Neural cell (in vitro differentiated cells): ENCODE measurements around the gene RGL3. TPM values are rescaled to one million over a fixed set of nuclear protein-coding genes. Genes with fewer than 3 reads are reported as not detected.

ENCODE experiments used
- H2AFZ ChIP-seq: fragments of 200-600, 300-800 bp; sonication (generic), shearing (Covaris generic); 2 replicates; pipeline ENCODE4 v1.6.0; 2014; ENCODE audit warnings: low read depth, mild to moderate bottlenecking, antibody characterized with exemption, low read length, moderate library complexity
- H3F3A ChIP-seq: fragments of 200-600 bp; shearing (Covaris generic); 2 replicates; pipeline ENCODE4 v1.6.1; 2016; ENCODE audit warnings: mild to moderate bottlenecking, moderate library complexity, mixed read lengths, antibody characterized with exemption, low read length; ENCODE audit not compliant: insufficient read depth, poor library complexity, severe bottlenecking
- H3K27ac ChIP-seq: fragments of 200-600, 300-800 bp; sonication (generic), shearing (Covaris generic); 2 replicates; pipeline ENCODE4 v1.5.1; 2014; ENCODE audit warnings: mild to moderate bottlenecking, low read length, moderate library complexity
- H3K27me3 ChIP-seq: fragments of 300-800, 200-600 bp; sonication (generic), shearing (Covaris generic); 2 replicates; pipeline ENCODE4 v1.6.0; 2014; ENCODE audit warnings: mild to moderate bottlenecking, low read depth, low read length, moderate library complexity; ENCODE audit not compliant: insufficient read depth
- H3K36me3 ChIP-seq: fragments of 300-800, 200-600 bp; sonication (generic), shearing (Covaris generic); 2 replicates; pipeline ENCODE4 v1.5.1; 2014; ENCODE audit warnings: mild to moderate bottlenecking, antibody characterized with exemption, low read length, moderate library complexity; ENCODE audit not compliant: insufficient read depth
- H3K4me2 ChIP-seq: fragments of 300-800, 200-600 bp; sonication (generic), shearing (Covaris generic); 2 replicates; pipeline ENCODE4 v1.6.0; 2014; ENCODE audit warnings: mild to moderate bottlenecking, low read length
- H3K4me3 ChIP-seq: fragments of 300-800, 200-600 bp; sonication (generic), shearing (Covaris generic); 2 replicates; pipeline ENCODE4 v1.5.1; 2014; ENCODE audit warnings: mild to moderate bottlenecking, low read length, moderate library complexity
- H3K79me2 ChIP-seq: fragments of 200-600 bp; shearing (Covaris generic); replicated peaks from 2 replicates; pipeline ENCODE4 v1.6.0; 2014; ENCODE audit warnings: mild to moderate bottlenecking, low read length, moderate library complexity; ENCODE audit not compliant: insufficient read depth
- H3K9ac ChIP-seq: fragments of 300-800, 200-600 bp; sonication (generic), shearing (Covaris generic); 2 replicates; pipeline ENCODE4 v1.6.1; 2016; ENCODE audit warnings: mild to moderate bottlenecking, low read length, mixed read lengths
- H3K9me2 ChIP-seq: fragments of 200-600 bp; shearing (Covaris generic); 2 replicates; pipeline ENCODE4 v1.6.1; 2016; ENCODE audit warnings: mild to moderate bottlenecking, low read length, mixed read lengths; ENCODE audit not compliant: insufficient read depth
- H3K9me3 ChIP-seq: fragments of 200-600, 300-800 bp; sonication (generic), shearing (Covaris generic); 2 replicates; pipeline ENCODE4 v1.6.1; 2016; ENCODE audit warnings: mild to moderate bottlenecking, mixed run types, low read length, moderate library complexity, mixed read lengths
- H4K20me1 ChIP-seq: fragments of 200-600 bp; shearing (Covaris generic); 2 replicates; pipeline ENCODE4 v1.6.1; 2016; ENCODE audit warnings: mild to moderate bottlenecking, mixed run types; ENCODE audit not compliant: insufficient read depth
- CTCF ChIP-seq: fragments of 450-650 bp; IDR thresholded peaks from 2 replicates; pipeline ENCODE4 v1.5.1; 2014; ENCODE audit warnings: antibody characterized with exemption, mild to moderate bottlenecking, moderate library complexity; ENCODE audit not compliant: poor library complexity, severe bottlenecking
- EP300 ChIP-seq: fragments of 450-650 bp; conservative IDR thresholded peaks from 2 replicates; pipeline ENCODE4 v1.6.1; 2014; ENCODE audit warnings: antibody characterized with exemption, mild to moderate bottlenecking, moderate library complexity; ENCODE audit not compliant: poor library complexity, severe bottlenecking
- EZH2 ChIP-seq: fragments of 200-600, 300-800 bp; shearing (Covaris generic), sonication (generic); IDR thresholded peaks from 2 replicates; pipeline ENCODE4 v1.6.1; 2014; ENCODE audit warnings: antibody characterized with exemption, low read length, borderline replicate concordance, mild to moderate bottlenecking; ENCODE audit not compliant: insufficient read depth, poor library complexity, severe bottlenecking
- MXI1 ChIP-seq: fragments of 450-650 bp; conservative IDR thresholded peaks from 2 replicates; pipeline ENCODE4 v1.6.1; 2014; ENCODE audit warnings: antibody characterized with exemption, mild to moderate bottlenecking; ENCODE audit not compliant: poor library complexity, severe bottlenecking
- POLR2AphosphoS5 ChIP-seq: IDR thresholded peaks from 2 replicates; pipeline ENCODE4 v1.6.1; 2012
- RAD21 ChIP-seq: fragments of 450-650 bp; conservative IDR thresholded peaks from 2 replicates; pipeline ENCODE4 v1.6.1; 2014; ENCODE audit warnings: antibody characterized with exemption, mild to moderate bottlenecking, moderate library complexity
- REST ChIP-seq: IDR thresholded peaks from 2 replicates; pipeline ENCODE4 v1.6.1; 2012; ENCODE audit warnings: borderline replicate concordance
- SMC3 ChIP-seq: fragments of 450-650 bp; conservative IDR thresholded peaks from 2 replicates; pipeline ENCODE4 v1.6.1; 2014; ENCODE audit warnings: antibody characterized with exemption, mild to moderate bottlenecking, moderate library complexity; ENCODE audit not compliant: poor library complexity
- TAF1 ChIP-seq: IDR thresholded peaks from 2 replicates; pipeline ENCODE4 v1.6.1; 2012; ENCODE audit warnings: low read depth
- polyA plus RNA-seq: library from polyadenylated mRNA; depleted of rRNA; stranded (reverse); fragments of >200 nt; gene quantifications from 2 replicates; pipeline ENCODE4 v1.2.3, GENCODE V29; 2014

The RGL3 gene
- polyA plus RNA-seq, 1 donor from 2014 or later: not detected

- Histone ChIP-seq H3F3A (no peaks in the 10 kb centered on the region), H3K9ac (peak overlapping the region; percentile 92), H3K79me2 (peaks cover 10% of the 10 kb centered on the region), H4K20me1 (no peaks in the 10 kb centered on the region), H3K36me3 (peaks cover 6% of the 10 kb centered on the region), H3K4me2 (peak overlapping the region; percentile 61), H3K4me3 (peak overlapping the region; percentile 81), H3K27ac (no peak overlapping the region), H3K27me3 (no peaks in the 10 kb centered on the region), H3K9me3 (no peaks in the 10 kb centered on the region), H3K9me2 (no peaks in the 10 kb centered on the region), H2AFZ (no peak overlapping the region)
- TF ChIP-seq POLR2AphosphoS5: no peak
- no peak for TF ChIP-seq EZH2
- no peak for TF ChIP-seq CTCF
- TF ChIP-seq EP300: no peak
- TF ChIP-seq TAF1: no peak
- no peak for TF ChIP-seq REST
- no peak for TF ChIP-seq SMC3
- TF ChIP-seq RAD21: no peak
- no peak for TF ChIP-seq MXI1
Measured at GRCh38 chr19:11356676-11357550, 62.2 kb downstream of the RGL3 start.

- peak overlapping the region; percentile 61 for H3K4me2 ChIP-seq
- peak overlapping the region; percentile 81 for H3K4me3 ChIP-seq
- H3K27me3 ChIP-seq: no peaks in the 10 kb centered on the region
- H3K27ac ChIP-seq: peak overlapping the region; percentile 62
- no peaks in the 10 kb centered on the region for H3F3A ChIP-seq
- H3K9me2 ChIP-seq: no peaks in the 10 kb centered on the region
- no peaks in the 10 kb centered on the region for H4K20me1 ChIP-seq
- TF ChIP-seq CTCF (no peak), EZH2 (no peak), EP300 (no peak), SMC3 (no peak), POLR2AphosphoS5 (no peak), TAF1 (no peak), MXI1 (peak; percentile 24), REST (no peak)
- no peaks in the 10 kb centered on the region for H3K9me3 ChIP-seq
- H2AFZ ChIP-seq: no peak overlapping the region
- H3K9ac ChIP-seq: peak overlapping the region; percentile 92
- H3K36me3 ChIP-seq: peaks cover 6% of the 10 kb centered on the region
- peaks cover 10% of the 10 kb centered on the region for H3K79me2 ChIP-seq
Measured at GRCh38 chr19:11356074-11356397, 63.1 kb downstream of the RGL3 start.
